GM19193 (cell line): Measurements from ENCODE around the gene ADAMTS4.
A peak's percentile ranks its signal among the peaks of the same experiment; 100 is the strongest.

Experiments
- POLR2A ChIP-seq: IDR thresholded peaks from 4 replicates; pipeline ENCODE4 v1.6.1; 2011; ENCODE audit not compliant: insufficient read depth, insufficient read length; ENCODE audit errors: extremely low read depth

Gene ADAMTS4

DNA sequence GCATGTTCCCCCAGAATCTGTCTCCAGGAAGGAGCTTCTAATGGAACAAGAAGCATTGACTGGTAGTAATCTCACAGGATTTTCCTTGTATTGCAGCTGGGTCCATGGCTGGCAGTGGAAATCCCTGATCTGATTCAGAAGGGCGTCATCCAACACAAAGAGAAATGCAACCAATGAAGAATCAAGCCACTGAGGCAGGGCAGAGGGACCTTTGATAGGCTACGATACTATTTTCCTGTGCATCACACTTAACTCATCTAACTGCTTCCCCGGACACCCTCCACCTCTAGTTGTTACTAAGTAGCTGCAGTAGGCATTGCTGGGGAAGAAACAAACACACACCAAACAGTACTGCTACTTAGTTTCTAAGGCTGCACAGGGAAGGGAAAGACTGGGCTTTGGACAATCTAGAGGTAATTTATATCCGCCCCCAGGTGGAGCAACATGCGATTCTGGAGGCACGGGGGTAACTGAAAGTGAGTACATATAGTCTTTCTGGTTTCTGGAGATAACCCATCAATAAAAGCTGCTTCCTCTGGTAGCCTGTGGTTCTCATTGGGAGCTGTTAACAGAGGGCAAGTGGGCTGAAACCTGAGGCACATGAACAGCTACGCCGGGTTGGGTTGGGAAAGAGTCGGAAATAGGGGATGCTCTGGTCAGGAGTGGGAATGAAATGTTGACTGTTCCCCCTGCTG, 40.4 kb downstream of the ADAMTS4 start:
- no peak for TF ChIP-seq POLR2A

DNA sequence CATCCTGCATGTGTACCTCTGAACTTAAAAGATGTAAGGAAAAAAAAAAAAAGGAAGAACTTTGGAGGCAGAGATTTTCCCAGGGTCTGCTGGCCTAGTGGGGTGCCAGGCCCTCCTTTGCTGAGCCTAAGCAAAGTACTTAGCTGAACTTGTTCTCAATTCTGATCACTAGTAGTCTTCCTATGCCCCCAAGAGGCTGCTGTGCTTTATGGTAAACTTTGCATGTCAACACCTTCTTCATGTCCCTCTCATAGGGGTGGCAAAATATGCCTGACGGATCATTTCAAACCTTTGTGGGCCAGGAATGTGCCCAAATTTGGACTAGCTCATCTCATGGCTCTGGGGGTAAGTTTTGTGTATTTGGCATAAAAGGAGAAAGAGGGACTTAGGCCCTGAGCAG, 41.0 kb downstream of the ADAMTS4 start:
- TF ChIP-seq POLR2A: no peak

DNA sequence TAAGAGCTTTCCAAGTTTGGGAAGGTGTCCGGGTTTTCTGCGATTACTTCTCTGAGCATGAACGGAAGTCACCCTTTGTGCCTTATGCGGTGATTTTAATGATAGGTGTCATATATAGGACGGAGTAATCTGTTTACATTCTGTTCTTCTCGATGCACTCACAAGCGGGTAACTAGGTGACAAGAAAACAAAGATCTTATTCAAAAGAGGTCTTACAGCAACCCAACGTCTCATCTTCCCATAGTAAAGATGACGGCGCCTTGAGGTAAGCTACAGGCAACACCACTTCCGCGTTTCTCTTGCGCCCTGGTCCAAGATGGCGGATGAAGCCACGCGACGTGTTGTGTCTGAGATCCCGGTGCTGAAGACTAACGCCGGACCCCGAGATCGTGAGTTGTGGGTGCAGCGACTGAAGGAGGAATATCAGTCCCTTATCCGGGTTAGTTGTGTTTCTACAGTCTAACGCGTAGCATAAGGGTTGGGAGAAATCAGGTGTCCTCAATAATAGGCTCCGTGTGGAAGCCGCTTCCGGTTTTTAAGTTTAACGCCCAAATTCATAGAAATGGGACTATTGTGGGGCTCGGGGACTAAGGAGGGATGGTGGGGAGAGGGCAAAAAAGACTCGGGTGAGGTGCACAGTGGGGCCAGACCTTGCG, 45.0 kb downstream of the ADAMTS4 start, which contains the start of gene UFC1:
Gene UFC1 (plus strand): TSS at position 297 of the 656 bp plus-strand sequence. CDS start 20 bp downstream, at position 317.
- peak; percentile 93 for TF ChIP-seq POLR2A

DNA sequence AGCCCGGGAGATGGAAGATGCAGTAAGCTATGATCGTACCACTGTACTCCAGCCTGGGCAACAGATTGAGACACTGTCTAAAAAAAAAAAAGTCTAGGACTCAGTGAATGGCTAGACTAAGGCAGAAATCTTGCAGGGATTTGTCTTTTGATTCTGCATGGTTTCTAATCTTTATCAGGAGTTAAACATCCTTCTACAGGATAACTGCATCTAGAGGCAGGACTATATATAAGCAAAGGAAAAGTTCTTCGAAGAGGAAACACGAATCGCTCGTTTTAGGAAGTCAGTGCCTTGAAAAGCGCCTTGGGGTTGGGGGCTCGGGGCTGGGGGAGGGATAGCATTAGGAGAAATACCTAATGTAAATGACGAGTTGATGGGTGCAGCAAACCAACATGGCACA, 45.7 kb downstream of the ADAMTS4 start:
- TF ChIP-seq POLR2A: no peak

DNA sequence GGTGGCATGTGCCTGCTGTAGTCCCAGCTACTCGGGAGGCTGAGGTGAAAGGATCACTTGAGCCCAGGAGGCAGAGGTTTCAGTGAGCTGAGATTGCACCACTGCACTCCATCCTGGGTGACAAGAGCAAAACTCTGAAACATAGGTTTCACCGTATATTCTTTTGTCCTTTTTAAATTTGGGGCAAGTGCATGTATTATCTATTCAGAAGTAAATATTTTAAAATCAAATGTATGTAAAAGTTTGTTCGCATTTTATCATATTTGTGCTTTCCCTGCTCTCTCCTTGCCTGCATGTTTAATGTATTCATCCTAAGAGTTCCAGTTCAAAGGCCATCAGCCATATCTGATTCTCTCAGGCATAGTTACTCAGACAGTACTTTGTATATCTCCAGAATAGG, 53.0 kb downstream of the ADAMTS4 start:
- no peak for TF ChIP-seq POLR2A

DNA sequence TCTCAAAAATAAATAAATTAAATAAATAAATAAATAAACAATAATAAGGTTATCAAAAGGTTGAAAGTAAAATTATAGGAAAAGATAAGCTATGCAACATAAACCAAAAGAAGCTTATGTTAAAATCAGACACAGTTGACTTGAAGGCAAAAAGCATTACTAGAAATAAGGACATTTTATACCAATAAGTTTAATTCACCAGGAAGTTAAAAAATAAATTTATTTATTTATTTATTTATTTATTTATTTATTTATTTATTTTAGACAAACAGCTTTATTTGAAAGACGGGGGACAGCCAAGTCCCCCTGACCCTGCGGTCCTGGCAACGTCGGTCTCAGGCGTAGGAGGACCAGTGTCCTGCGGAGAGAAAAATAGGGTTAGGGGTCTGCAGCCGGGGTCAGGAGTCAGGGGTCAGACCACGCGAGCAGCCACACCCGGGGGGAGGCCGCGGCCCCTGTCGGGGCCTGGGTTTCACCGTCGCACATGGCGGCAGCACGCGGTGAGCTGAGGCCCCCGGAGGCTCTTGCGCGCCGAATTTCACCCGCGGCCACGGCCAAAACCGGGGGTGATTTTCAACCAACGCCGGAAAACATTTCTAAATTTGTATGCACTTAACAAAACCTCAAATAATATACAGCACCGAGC, 58.0 kb downstream of the ADAMTS4 start:
- no peak for TF ChIP-seq POLR2A

DNA sequence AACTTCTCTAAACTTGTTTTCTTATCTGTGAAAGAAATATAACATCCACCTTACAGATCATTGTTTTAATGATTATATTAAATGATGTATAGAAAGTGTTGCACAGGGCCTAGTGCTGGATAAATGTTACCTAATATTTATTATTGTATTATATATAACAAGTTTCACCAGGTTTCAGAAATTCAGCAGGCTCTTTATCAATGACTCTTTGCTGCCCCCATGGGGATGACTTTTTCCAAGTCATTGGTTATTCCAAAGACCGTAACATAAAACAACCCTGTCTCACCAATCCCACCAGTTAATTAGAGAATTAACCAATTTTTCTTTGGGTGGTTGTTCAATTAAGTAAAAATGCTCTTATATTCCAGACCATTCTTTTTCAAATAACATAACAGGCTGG, 59.1 kb downstream of the ADAMTS4 start:
- TF ChIP-seq POLR2A: no peak

DNA sequence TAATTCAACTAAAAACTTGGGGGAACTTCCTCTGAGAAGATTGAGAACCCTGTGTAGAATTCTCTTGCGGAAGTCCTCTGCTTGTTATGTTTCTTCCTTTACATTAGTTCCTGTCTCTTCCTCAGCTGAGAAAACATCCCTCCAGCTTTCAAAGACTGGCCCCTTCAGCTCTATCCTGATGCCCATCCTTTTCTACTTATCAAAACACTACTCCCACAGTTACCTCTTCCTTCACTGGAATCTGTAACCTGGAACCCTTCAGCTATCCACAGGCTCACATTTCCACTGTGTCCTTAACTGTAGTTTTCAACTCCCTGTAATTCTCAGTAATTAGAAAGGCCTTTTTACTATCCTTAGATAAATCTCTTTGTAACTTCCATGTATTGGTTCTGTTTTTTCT, 60.4 kb downstream of the ADAMTS4 start:
- TF ChIP-seq POLR2A: no peak

DNA sequence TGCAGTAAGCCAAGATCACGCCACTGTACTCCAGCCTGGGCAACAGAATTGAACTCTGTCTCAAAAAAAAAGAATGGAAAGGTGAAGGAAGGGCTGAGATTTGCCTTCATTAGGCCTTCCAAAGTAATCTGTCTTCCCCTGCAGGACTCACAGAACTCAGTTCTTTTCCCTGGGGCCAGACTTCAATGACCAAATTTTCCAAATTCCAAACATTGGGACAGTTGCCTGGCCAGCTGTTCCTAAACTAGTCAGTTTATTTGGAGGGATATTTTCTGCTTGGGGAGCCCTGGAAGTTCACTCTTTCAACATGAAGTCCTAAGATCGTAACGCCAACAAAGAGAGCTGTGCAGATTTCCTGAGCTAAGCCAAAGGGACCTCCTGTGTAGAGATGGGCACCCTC, 61.0 kb downstream of the ADAMTS4 start:
- no peak for TF ChIP-seq POLR2A
